HG02973 (cell line): Measurements from ENCODE around the gene HOMER1.
"Not testable (repeated sequence)": the region's sequence is repeated elsewhere in the genome, so short reads cannot be mapped to it uniquely, and the experiment has no call there.

Experiments
- ATAC-seq: cut with Tn5 transposase; IDR thresholded peaks from one replicate; pipeline ENCODE4 v1.9.1; 2021; ENCODE audit warnings: moderate library complexity; ENCODE audit not compliant: unreplicated experiment

Gene HOMER1

GRCh38 chr5:79423296-79423695, 90.6 kb downstream of the HOMER1 start:
- ATAC-seq = no peak

GRCh38 chr5:79420248-79420647, 93.7 kb downstream of the HOMER1 start:
- no peak for ATAC-seq

- ATAC-seq = no peak
These were observed 95.7 kb downstream of the HOMER1 start for GRCh38 chr5:79418276-79418675.

GRCh38 chr5:79417495-79417894, 96.4 kb downstream of the HOMER1 start:
- no peak for ATAC-seq

GRCh38 chr5:79416499-79416898, 97.4 kb downstream of the HOMER1 start:
- ATAC-seq = peak; percentile 94

GRCh38 chr5:79413112-79413511, 100.8 kb downstream of the HOMER1 start:
- no peak for ATAC-seq

GRCh38 chr5:79408028-79408427, 105.9 kb downstream of the HOMER1 start:
- no peak for ATAC-seq

GRCh38 chr5:79407591-79407990, 106.3 kb downstream of the HOMER1 start:
- ATAC-seq = no peak

GRCh38 chr5:79401216-79401615, 112.7 kb downstream of the HOMER1 start:
- no peak for ATAC-seq

GRCh38 chr5:79399046-79399445, 114.9 kb downstream of the HOMER1 start:
- ATAC-seq = no peak

GRCh38 chr5:79397080-79397479, 116.9 kb downstream of the HOMER1 start:
- ATAC-seq = no peak

- ATAC-seq = no peak
These were observed 117.7 kb downstream of the HOMER1 start for GRCh38 chr5:79396265-79396664.

GRCh38 chr5:79395296-79395695, 118.6 kb downstream of the HOMER1 start:
- no peak for ATAC-seq

- ATAC-seq = no peak
These were observed 121.2 kb downstream of the HOMER1 start for GRCh38 chr5:79392776-79393175.

GRCh38 chr5:79386679-79387078, 127.3 kb downstream of the HOMER1 start:
- ATAC-seq = no peak

- ATAC-seq = not testable (repeated sequence)
These were observed 128.8 kb downstream of the HOMER1 start for GRCh38 chr5:79385126-79385525.

- ATAC-seq = no peak
These were observed 135.3 kb downstream of the HOMER1 start for GRCh38 chr5:79378510-79379186.

- no peak for ATAC-seq
These were observed 156.5 kb downstream of the HOMER1 start for GRCh38 chr5:79357398-79357797.

GRCh38 chr5:79349881-79350280, 164.1 kb downstream of the HOMER1 start:
- no peak for ATAC-seq

GRCh38 chr5:79349047-79349446, 164.9 kb downstream of the HOMER1 start:
- ATAC-seq = no peak

GRCh38 chr5:79346420-79346824, 167.5 kb downstream of the HOMER1 start:
- no peak for ATAC-seq

- ATAC-seq = no peak
These were observed 179.9 kb downstream of the HOMER1 start for GRCh38 chr5:79333852-79334557.

- no peak for ATAC-seq
These were observed 183.9 kb downstream of the HOMER1 start for GRCh38 chr5:79330071-79330470.
